Hematopoietic multipotent progenitor cell treated with erythropoietin and hydrocortisone succinate and interleukin-3 and kit ligand, for 8 days (in vitro differentiated cells): ENCODE data around the gene AOAH.
A peak's percentile ranks its signal among the peaks of the same experiment; 100 is the strongest.

Source experiments
- DNase-seq: peaks from one replicate; pipeline ENCODE4 v3.0.0-alpha.2; 2015

Gene AOAH

GRCh38 chr7:36599645-36600313, 124.5 kb downstream of the AOAH start:
- DNase-seq, result no peak

DNA sequence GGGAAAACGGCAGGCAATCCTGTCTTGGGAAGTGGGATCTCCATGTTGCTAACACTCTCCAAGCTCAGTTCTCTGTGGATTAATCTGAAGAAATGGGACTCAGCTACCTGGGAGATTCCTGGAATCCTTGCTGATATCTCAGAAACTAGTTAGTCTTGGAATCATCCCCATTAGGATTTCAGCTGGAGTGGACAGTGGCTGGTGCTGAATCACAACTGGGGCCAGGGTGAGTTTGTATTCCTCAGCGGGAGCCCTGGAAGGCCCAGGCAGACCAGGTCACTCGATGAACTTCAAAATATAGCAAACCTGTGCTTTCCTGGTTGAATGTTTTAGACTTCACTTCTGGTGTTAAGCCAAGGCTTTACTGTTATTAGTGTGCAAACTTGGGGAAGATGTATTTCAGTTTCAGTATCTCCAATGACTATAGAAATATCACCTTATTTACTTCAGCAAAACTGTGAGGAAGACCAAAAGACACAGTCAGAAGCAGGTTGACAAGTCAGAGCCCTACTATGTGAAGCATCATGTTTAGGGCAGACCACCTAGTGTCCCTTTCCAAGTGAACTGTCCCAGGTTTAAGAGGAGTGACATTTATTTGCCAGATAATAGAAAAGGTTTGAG, 126.1 kb downstream of the AOAH start:
- DNase-seq, result no peak

- no peak for DNase-seq
Observed at GRCh38 chr7:36597090-36597773, 127.1 kb downstream of the AOAH start.

DNA sequence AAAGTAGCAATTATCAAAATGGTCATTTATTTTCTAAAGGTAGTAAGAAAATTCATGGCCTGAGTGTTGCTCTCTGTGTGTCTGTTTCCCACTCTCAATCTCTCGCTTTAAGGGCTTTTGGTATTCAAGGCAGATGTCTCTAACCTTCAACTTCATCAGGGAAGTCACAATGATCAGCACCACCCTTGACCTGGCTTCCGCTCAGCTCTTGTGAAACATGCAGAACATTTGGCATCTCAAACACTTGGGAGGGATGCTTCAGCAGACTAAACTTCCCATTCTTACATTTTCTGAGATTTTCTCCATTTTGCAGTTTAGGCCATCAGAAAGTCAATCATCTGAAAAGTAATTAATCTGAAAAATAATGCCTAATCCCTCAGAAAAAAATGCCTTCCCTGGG, 129.8 kb downstream of the AOAH start:
- DNase-seq, result no peak

- no peak for DNase-seq
Observed at GRCh38 chr7:36591636-36592035, 132.7 kb downstream of the AOAH start.

DNA sequence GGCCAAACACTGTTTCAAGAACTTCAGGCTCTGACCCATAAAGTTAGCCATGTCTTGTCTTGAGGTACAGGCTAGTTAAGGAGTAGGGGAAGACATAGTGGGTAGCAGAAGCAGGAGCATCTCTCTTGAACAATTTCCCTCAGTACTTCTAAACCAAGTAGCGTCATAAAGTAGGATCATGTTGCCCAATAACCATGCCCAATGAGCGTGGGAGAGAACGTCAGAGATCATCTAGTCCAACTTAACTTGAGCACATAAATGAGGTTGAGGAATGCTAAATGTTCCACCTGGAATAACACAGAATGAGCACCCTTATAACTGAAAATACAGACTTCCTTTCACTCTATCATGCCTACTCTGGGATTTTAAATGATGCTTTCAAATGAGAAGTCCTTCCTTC, 134.9 kb downstream of the AOAH start:
- no peak for DNase-seq

DNA sequence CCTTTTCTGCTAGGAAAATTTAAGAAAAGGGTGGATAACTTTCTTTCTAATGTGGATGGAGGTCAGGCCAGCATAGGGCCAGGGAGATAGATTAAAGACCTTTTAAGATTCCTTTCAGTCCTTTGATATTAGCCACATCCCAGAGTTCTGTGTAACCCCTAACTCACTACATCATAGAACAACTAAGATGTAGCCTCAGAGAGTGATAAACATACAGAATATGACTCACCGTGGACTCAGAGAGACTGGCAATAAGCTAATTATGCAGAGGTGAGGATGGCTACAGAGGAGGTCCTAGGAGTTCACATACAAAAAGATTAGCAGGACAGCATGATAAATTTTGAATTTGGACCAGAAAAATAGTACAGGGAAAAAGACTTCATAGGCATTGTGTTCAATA, 141.0 kb downstream of the AOAH start:
- DNase-seq, result no peak

DNA sequence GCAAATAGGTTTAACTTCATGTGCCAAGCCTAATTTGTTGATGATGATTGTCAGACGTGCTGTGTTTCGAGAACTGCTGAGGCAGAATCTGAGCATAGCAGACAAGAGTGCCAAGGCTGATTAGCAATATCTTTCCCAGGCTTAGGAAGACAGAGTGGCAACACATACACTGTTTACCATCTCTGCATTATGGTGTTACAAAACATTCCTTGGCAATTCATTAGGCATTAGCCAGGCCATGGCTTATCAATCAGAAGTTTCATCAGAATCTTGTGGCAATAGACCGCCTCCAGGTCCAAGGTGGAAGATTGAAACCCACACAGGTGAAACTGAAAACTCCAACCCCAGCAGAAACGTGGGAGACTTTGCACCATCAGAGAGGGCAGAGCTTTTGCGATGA, 148.5 kb downstream of the AOAH start:
- no peak for DNase-seq

DNA sequence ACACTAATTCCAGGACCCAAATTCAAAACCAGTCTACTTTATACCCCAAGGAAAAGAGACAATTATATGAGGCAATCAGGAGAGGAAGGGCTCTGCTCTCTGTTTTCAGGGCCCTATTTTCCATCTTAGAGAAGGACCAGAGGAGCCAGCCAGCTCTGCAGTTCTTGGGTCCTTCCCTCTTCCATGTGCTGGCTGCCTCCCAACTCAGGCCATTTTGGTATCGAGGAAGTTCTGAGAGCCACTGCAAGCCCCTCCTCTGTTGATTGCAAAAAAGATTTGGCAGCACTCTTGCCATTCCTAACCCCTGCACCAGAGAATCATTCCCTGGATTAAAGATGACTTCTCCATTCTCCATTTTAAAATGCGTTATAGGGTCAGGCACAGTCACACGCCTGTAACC, 151.2 kb downstream of the AOAH start:
- no peak for DNase-seq

GRCh38 chr7:36571190-36571560, 153.1 kb downstream of the AOAH start:
- peak; percentile 41 for DNase-seq

GRCh38 chr7:36570528-36571189, 153.6 kb downstream of the AOAH start:
- DNase-seq, result peak; percentile 95

DNA sequence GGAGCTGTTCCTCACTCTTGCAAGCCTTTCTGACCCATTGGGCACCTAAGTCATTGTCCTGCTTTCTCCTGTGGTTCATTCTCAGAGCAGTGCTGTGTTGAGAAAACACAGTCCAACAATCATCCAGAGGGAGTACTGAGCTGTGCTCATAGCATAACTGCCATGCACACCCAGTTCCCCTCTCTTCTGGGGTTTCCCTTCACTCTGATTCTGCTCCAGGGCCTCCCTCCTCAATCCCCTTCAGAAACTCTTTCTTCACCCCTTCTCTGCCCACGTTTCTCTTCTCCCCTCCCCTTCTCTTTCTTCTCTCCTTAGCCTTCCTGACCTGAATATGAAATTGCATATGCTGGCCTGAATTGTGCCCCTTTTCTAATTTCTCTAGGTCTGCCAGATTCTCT, 155.8 kb downstream of the AOAH start:
- no peak for DNase-seq

- DNase-seq, result no peak
Observed at GRCh38 chr7:36567699-36568451, 156.4 kb downstream of the AOAH start.

DNA sequence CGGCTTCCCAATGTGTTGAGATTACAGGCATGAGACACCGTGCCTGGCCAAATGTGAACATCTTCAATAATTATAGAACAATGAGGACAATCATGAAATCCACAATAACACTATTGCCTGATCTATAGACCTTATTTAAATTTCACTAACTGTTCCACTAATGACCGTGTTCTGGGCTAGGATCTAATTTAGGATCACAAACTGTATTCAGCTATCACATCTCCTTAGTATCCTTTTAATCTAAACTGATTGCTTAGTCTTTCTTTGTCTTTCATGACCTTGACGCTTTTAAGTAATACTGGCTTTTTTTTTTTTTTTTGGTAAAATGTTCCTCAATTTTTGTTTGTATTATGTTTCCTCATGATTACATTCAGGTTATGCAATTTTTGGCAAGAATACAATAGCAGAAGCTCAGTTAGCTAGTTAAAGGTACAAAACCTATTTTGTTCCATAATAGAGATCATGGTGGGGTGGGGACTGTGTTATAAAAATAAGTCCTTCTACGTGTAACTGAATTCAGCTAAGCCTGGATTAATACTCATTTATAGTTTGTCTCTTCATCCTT, 158.4 kb downstream of the AOAH start:
- no peak for DNase-seq

GRCh38 chr7:36564489-36564888, 159.8 kb downstream of the AOAH start:
- peak; percentile 55 for DNase-seq

DNA sequence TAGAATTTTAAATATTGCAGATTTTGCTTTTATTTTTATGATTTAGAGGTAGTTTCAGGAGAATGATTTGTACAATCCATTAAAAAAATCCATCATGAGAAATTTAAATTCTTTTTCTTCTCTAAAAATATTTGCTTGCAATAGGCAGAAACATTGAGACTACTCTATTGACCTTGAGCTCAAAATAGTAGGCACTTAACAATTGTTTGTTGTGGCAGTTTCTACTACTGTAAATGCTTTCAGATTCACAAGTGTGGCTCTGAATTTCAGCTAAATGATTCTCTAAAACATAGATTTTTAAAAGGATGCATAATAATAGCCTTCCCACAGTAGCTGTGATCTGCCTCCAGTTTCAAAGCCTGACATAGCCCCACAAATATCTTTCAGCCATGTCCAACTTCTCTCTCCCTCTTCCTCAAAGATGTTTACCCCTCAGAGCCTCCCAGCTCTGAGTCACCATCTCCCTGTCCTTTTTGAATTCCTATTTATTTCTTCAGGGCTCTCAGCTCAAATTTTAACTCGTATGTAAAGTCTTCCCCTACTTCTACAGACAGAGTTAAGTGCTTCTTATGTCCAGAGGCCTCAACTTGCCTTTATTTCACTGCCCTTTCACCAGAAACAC, 160.5 kb downstream of the AOAH start:
- DNase-seq, result no peak

GRCh38 chr7:36562121-36562520, 162.2 kb downstream of the AOAH start:
- peak; percentile 77 for DNase-seq

GRCh38 chr7:36549029-36549428, 175.3 kb downstream of the AOAH start:
- no peak for DNase-seq

- no peak for DNase-seq
Observed at GRCh38 chr7:36547416-36547815, 176.9 kb downstream of the AOAH start.

DNA sequence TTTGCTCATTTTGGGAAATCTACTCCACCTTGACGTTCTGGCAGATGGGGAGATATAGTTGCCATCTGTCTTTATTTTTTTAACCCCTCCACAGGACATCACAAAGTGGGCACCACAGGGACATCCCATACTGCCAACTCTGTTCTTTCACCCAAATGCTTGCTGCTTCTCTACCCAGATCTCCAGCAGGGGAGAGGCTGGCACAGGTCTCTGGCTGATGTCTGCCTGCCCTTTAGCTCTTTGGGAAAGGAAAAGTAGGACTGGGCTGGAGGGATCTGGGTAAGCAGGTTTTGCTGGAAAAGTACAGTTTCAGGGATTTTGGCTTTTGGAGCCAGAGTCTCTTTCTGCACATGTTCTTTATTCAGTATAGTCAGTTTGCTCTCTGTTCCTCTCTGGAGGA, 178.0 kb downstream of the AOAH start:
- DNase-seq, result no peak

GRCh38 chr7:36545291-36545690, 179.0 kb downstream of the AOAH start:
- DNase-seq, result no peak

- DNase-seq, result no peak
Observed at GRCh38 chr7:36538126-36538525, 186.2 kb downstream of the AOAH start.
